Stimulated activated CD8-positive, alpha-beta memory T cell treated with anti-CD3 and anti-CD28 coated beads, Interleukin-7, amount 100 ng/mL, for 1 hour (primary cell): ENCODE results near the gene SLC25A38.
"Not testable (repeated sequence)": the region's sequence is repeated elsewhere in the genome, so short reads cannot be mapped to it uniquely, and the experiment has no call there.

Experiments
- DNase-seq, 2 donors: peaks; one replicate each; pipeline ENCODE4 v3.0.0-alpha.2; 2020; ENCODE audit warnings: low read depth in 2 of 2

Gene SLC25A38

DNA sequence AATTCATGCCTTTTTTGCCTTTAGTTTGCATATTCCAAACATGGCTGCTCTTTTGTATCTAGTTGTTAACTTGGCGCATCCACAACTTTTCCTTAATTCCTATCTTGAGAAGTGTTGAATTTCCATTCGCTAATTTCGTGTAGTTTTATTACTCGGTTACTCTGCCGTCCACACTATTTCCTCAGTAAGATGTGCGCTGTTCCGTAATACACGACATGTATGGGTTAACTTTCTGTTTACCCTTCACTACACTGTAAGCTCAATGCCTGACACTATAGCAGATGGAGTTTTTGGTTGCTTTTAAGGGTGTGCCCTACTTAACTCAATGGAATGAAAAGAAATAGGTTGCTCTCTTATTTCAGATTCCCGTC lies 24.1 kb downstream of the SLC25A38 start:
- no peak for DNase-seq

- no peak for DNase-seq
These were observed 24.8 kb downstream of the SLC25A38 start for GRCh38 chr3:39407773-39408492.

DNA sequence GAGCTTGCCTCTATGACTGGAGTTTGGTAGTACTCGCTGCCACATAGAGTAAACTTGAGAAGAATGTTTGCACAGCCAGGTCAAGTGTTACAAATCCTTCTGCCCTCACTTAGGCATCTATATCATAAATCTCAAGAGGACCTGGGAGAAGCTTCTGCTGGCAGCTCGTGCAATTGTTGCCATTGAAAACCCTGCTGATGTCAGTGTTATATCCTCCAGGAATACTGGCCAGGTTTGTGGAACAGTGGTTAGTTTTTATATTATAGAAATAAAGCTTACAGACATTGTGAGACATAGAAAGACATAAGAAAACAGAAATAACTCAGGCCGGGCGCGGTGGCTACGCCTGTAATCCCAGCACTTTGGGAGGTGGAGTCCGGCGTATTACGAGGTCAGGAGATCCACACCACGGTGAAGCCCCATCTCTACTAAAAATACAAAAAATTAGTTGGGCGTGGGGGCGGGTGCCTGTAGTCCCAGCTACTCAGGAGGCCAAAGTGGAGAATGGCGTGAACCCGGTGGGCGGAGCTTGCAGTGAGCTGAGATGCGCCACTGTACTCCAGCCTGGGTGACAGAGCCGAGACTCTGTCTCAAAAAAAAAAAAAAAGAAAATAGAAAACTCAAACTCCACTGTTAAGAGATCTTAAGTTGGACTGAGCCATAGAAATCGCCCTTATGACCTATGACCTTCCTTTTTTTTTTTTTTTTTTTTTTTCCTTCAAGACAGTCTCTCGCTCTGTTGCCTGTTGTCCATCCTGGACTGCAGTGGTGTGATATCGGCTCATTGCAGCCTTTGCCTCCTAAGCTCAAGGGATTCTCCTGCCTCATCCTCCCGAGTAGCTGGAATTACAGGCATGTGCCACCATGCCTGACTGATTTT lies 25.6 kb downstream of the SLC25A38 start:
- no peak for DNase-seq

GRCh38 chr3:39409514-39410136 lies 26.5 kb downstream of the SLC25A38 start:
- DNase-seq = no peak

GRCh38 chr3:39410893-39411292 lies 27.7 kb downstream of the SLC25A38 start:
- DNase-seq = no peak

- DNase-seq = no peak
These were observed 29.6 kb downstream of the SLC25A38 start for GRCh38 chr3:39412668-39413260.

- no peak for DNase-seq
These were observed 30.7 kb downstream of the SLC25A38 start for GRCh38 chr3:39413691-39414420.

DNA sequence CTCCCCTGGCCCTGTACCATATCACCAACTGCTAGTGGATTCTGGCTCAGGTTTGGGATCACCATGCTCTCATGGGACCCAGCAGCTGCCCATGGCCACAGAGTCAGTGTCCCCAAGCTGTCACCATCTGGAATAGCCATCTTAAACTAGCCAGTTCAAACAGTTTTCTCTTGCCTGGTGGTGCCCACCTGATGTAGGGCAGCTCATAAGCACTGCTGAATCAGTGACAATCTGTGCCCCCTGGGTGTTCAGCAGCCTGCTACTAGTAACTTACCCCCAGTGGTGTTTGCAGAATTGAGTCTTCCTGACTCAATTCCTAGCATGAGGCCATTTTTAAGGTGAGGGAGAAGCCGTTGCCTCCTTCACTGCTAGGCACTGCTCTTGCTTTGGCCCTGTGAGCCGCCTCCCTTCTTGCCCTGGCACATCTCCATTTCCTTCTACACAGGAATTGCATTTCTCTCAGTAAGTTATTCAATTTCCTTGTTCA lies 31.3 kb downstream of the SLC25A38 start:
- DNase-seq = no peak

- DNase-seq = not testable (repeated sequence)
These were observed 32.1 kb downstream of the SLC25A38 start for GRCh38 chr3:39415302-39415701.

DNA sequence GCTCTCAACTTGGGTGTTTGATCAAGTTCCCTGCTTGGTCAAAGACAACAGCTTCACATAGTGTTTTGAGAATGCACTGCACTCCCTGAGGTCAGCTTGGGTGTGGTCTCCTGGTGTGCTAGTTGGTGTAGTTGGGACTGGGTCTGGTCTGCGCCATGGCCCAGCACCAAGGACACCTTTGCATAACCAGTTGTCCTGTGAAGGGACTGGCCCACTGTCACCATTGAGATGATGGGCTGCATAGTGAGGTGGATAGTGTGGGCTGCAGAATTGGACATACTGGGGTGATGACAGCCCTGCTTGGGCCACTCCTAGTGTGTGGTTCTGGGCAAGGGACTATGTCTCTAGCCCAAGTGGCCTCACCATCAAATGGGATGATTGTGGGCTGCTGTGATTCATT lies 32.8 kb downstream of the SLC25A38 start:
- DNase-seq = no peak

- DNase-seq = not testable (repeated sequence)
These were observed 33.8 kb downstream of the SLC25A38 start for GRCh38 chr3:39416998-39417397.

GRCh38 chr3:39418556-39419225 lies 35.5 kb downstream of the SLC25A38 start:
- not testable (repeated sequence) for DNase-seq

DNA sequence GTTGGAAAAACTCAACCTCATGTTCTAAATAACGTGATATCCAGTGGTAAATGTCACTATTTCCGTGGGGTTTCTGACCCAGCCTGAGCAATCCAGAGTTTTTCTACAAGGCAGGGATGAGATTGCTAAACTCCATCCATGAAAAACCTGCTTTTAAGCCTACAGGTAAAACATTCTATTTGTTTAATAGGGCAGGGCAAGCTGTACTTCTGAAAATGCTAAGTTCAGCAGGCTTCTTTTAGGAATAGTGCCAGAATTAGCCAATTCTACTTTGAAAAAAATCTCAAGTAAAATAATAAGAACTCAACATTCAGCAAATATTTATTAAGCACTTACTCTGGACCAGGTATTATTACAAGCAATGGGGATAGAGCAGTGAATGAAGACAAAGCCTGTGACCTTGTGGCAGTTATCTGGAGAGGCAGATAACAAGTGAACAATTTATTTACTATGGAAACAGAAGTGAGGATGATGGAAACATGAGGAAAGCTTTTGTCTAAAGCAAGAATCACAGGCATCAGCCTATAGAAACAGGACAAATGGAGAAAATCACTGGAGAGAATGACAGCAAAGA lies 36.7 kb downstream of the SLC25A38 start:
- DNase-seq = no peak

- DNase-seq = no peak
These were observed 37.4 kb downstream of the SLC25A38 start for GRCh38 chr3:39420543-39420942.

DNA sequence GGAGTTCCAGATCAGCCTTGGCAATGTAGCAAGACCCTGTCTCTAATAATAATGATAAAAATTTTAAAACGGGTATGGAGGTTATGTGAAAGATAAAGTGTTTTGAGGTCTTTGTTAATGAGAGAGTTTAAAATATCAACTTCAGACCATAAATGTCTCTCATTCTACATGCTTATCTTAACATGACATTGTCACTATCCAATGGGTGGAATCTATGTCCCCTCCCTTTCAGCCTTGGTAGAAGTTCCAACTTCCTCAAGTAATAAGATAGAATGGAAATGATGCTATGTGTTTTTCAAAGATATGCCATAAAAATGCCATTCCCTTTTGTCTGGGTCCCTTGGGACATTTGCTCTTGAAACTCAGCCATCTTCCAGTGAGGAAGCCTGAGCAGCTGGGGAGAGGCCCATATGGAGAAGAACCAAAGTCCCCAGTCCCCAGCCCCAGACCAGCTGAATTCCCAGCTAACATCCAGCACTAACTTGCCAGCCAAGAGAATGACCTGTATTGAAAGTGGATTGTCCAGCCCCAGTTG lies 40.3 kb downstream of the SLC25A38 start:
- no peak for DNase-seq

- no peak for DNase-seq
These were observed 43.1 kb downstream of the SLC25A38 start for GRCh38 chr3:39426312-39426711.

- no peak for DNase-seq
These were observed 44.3 kb downstream of the SLC25A38 start for GRCh38 chr3:39427506-39427905.

DNA sequence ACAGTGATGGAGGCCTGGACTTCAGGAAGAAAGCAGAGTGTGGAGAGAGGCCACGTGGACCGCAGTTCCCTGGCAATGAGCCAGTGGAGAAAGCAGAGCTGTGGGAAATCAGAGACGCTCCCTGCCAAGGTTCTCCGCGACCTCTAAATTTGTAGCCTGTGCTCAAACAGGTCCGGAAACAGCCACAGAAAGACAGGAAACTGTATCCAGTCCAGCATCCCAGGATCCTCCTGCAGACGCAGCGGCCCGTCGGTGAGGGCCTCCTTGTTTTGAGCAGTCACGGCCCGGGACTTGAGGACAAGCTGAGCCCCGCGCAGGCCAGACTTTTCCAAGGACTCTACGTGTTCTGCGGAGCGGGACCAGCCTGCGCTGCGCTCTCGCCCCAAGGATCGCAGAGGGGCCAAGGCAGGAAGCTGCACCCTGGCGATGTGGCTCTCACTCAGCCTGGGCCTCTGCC lies 45.6 kb downstream of the SLC25A38 start:
- no peak for DNase-seq

DNA sequence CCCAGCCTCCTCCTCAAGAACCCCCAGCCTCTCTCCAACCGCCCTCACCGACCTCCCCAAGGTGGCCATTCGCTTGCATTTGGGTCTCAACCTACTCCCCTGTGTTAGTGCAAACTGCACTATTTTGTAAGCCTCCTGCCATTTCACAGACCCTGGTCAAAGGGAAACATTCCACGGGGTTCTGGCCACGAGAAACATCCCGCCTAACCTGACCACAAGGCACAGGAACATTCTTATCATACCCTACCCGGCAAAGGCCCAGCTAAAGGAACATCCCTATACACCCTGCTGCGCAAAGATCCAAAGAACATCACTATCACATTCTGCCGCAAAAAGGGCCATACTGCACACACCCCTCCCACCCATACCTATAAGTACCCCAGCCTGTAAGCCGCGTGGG lies 46.3 kb downstream of the SLC25A38 start:
- DNase-seq = no peak

GRCh38 chr3:39432342-39432741 lies 49.2 kb downstream of the SLC25A38 start:
- DNase-seq = no peak
